EH (cell line): Measurements from ENCODE around the gene SERAC1.

Experiments
- DNase-seq: peaks from one replicate; pipeline ENCODE4 v3.0.0-alpha.2; 2015; ENCODE audit warnings: low read depth

Gene SERAC1

GRCh38 chr6:158078320-158078719 lies 89.7 kb downstream of the SERAC1 start:
- DNase-seq = no peak

- DNase-seq = no peak
Observed at GRCh38 chr6:158077676-158078075, 90.4 kb downstream of the SERAC1 start.

GRCh38 chr6:158076548-158076947 lies 91.5 kb downstream of the SERAC1 start:
- DNase-seq = no peak

- DNase-seq = no peak
Observed at GRCh38 chr6:158073776-158074175, 94.3 kb downstream of the SERAC1 start.

GRCh38 chr6:158072083-158072721 lies 95.9 kb downstream of the SERAC1 start:
- peak; percentile 79 for DNase-seq

- no peak for DNase-seq
Observed at GRCh38 chr6:158071121-158072082, 96.7 kb downstream of the SERAC1 start.

GRCh38 chr6:158070513-158070912 lies 97.5 kb downstream of the SERAC1 start:
- no peak for DNase-seq

- DNase-seq = peak; percentile 86
Observed at GRCh38 chr6:158069800-158070195, 98.3 kb downstream of the SERAC1 start.

GRCh38 chr6:158068893-158069799 lies 98.9 kb downstream of the SERAC1 start:
- DNase-seq = peak; percentile 80

- DNase-seq = no peak
Observed at GRCh38 chr6:158068156-158068892, 99.7 kb downstream of the SERAC1 start.

GRCh38 chr6:158067436-158068015 lies 100.5 kb downstream of the SERAC1 start:
- DNase-seq = no peak

GRCh38 chr6:158066136-158066781 lies 101.8 kb downstream of the SERAC1 start:
- DNase-seq = no peak

GRCh38 chr6:158064725-158065251 lies 103.3 kb downstream of the SERAC1 start:
- no peak for DNase-seq

GRCh38 chr6:158063736-158064135 lies 104.3 kb downstream of the SERAC1 start:
- DNase-seq = no peak

GRCh38 chr6:158061709-158062461 lies 106.2 kb downstream of the SERAC1 start:
- peak; percentile 50 for DNase-seq

GRCh38 chr6:158061361-158061708 lies 106.7 kb downstream of the SERAC1 start:
- no peak for DNase-seq

- peak; percentile 98 for DNase-seq
Observed at GRCh38 chr6:158060455-158061360, 107.4 kb downstream of the SERAC1 start.
